NCI-H1105 (cell line): Measurements from ENCODE around the gene CNDP2.
"Not testable (repeated sequence)": the region's sequence is repeated elsewhere in the genome, so short reads cannot be mapped to it uniquely, and the experiment has no call there.

Experiments used
- DNase-seq: peaks from one replicate; lab custom pipeline; 2025; lab: John Stamatoyannopoulos, UW

Gene CNDP2

DNA sequence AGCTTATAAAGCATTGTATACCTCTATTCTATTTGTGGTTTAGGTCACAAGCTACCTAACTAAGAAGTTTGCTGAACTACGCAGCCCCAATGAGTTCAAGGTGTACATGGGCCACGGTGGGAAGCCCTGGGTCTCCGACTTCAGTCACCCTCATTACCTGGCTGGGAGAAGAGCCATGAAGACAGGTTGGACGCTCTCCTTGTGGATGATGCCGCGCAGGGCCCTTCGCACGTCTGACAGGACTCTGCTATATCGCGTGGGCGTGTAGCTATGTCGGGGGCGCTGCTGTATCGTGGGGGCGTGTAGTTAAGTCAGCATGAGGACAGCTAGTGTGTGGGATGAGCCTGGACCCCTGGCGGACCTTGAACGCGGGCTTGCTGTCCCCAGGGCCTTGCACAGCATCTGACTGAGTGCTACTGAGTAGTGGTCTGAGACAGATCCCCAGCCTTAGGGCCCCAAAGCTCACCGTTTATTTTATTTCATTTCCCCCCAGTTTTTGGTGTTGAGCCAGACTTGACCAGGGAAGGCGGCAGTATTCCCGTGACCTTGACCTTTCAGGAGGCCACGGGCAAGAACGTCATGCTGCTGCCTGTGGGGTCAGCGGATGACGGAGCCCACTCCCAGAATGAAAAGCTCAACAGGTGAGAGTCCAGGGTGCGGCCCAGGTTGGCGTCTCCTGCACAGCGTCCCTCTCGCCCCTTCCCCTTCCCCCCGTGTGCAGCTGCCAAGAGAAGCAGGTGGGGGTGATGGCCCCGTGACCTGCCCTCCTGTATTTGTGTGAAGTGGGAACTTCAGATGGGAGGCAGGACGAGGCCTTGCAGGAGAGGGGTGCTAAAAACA, 22.5 kb downstream of the CNDP2 start:
- DNase-seq, result no peak

GRCh38 chr18:74519320-74520095, 23.3 kb downstream of the CNDP2 start:
- no peak for DNase-seq

- no peak for DNase-seq
Observed at GRCh38 chr18:74520096-74520833, 24.1 kb downstream of the CNDP2 start.

DNA sequence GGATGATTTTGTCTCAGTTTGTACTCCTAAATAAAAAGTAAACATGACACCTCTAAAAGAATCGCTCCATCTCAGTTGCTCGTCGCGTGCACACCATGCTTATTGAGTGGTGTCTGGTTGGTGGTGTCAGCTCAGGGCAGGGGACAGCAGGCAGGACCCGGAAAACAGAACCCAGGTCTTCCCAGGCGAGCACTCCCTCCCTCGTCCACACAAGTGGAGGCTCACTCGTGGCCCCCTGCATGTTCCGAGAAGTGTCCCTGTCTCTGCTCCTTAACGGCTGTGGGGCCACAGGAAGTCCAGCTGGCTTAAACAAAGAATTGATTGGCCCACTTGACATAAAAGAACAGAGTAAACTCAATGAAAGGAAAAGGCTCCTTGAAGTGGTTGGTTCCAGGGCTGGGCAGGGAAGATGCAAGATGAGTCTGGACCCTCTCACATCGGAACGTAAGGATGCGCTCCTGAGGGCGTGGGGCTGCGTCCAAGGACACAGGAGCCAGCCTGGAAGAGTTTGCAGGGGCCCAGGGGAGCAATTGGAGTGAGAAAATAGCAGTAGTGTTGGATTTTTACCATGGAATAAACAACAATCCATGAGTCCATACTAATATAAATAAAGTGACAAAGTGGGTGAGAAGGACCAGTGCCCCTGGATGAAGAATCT, 25.0 kb downstream of the CNDP2 start:
- DNase-seq, result no peak

DNA sequence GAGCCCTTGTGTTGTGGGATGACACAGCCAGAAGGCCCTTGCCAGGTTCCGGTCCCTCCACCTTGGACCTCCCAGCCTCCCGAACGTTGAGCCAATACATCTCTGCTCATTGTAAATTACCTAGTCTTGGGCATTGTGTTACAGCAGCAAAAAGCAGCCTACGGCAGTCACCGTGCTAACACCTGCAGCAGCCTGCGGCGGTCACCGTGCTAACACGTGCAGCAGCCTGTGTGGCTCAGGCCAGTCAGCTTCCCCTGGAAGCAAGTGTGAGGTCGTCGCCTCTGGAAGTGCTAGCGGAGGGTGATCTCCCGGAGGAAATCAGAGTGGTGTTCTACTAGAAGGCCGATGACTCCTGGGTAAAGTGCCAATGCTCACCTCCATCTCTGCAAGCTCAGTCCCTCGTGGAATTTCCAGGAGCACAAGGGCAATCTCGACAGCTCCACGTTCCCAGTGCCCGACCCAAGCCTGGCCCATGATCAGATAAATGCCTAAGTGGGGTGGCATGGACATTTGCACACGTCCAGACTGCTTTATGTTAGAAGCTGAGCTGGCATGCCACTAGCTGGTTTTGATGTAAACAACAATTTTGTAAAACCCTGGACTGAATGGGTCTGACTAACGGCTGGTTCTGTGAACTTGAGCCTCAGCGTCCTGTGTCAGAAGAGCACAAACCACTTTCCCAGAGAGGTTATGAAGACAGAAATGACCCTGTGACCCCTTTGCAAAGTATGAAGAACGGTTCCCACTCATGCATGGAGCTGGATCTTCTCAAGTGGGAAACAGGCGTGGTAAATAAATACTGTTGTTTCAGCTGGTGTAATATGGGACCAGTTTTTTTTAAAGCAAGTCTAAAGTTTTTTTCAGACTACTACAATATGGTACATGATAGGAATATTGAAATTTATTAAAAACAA, 26.7 kb downstream of the CNDP2 start:
- DNase-seq, result no peak

DNA sequence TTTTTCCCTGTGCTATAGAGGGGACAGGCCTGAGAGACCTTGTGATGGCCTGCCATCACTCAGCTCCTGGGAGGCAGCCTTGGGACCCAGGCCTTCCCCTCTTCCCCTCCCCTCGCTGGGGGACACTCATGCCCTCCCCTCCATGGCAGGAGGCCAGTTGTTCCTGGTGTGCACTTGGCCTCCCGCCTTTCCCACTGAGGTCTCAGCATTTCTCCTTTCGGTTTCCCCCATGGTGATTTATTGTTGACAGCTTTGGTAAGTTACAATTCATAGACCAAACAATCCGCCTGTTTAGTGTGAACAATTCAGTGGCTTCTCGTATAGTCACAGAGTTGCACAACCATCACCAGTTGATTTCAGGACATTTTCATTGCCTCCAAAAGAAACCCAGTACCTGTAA, 27.9 kb downstream of the CNDP2 start:
- DNase-seq, result peak; percentile 55

- not testable (repeated sequence) for DNase-seq
Observed at GRCh38 chr18:74524915-74525314, 28.8 kb downstream of the CNDP2 start.

- no peak for DNase-seq
Observed at GRCh38 chr18:74525741-74526140, 29.6 kb downstream of the CNDP2 start.

- no peak for DNase-seq
Observed at GRCh38 chr18:74526488-74526887, 30.3 kb downstream of the CNDP2 start.

- no peak for DNase-seq
Observed at GRCh38 chr18:74528478-74528877, 32.3 kb downstream of the CNDP2 start.

DNA sequence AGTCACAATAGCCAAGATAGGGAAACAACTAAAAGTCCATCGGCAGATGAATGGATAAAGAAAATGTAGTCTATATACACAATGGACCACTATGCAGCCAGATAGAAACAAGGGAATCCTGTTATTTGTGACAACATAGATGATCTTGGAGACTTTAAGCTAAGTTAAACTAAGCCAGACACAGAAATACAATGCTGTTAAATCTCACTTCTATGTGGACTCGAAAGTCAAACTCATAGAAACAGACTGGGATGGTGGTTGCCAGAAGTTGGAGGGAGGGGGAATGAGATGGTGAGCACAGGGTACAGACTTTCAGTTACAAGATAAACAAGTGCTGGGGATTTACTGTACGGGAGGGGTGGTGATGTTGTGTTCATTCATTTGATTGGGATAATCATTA, 32.8 kb downstream of the CNDP2 start:
- DNase-seq, result no peak

DNA sequence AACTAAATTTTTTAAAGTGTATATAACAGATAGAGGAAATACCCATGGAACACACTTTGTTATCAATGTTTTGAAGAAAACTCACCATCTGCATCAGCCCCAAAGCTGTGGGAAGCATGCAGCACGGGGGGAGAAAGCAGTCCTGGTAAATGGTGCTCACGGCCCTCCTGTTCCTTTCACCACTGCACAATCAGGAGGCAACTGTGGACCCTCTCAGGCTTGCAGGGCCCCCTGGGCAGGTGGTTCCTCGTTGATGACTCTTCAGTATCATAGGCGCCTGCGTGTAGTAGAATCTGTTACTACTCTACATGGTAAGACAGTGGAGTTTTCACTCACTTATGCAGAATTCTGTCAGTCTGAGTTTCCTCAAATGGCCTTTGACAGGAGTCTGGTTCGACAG, 33.2 kb downstream of the CNDP2 start:
- DNase-seq, result no peak

DNA sequence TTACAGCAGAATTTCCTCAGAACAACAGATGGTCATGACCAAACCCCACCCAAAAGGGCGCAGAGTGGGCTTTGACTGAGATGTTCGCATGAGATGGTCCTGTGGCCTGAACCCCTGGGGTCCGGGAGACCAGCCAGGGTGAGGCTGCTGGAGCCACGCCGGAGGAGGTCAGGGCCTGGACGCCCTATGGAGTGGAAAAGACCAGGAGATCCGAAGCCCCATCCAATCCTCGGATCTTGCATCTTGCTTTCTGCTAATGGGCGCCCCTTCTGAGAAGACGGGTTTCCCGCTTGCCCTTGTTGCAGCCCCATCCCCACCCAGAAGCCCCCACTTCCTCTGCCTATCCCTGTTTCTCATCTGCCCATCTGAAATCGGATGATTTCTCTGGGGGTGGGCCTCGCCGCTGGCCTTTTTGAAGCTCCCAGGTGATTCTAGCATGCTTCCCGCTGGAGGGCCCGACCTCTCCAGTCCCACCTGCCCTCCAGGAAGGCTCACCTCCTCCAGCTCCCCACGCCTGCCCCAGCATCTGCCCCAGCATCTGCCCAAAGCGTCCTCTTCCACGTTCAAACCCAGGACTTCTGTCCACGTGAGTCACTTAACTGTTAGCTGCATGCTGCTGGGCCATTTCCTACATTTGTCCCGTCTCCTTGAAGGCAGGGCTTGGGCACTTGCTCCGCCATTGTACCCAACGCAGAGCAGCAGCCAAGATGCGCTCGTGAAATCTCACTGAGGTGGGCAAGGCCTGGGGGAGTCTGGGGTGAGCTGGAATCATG, 33.8 kb downstream of the CNDP2 start:
- no peak for DNase-seq

GRCh38 chr18:74530584-74530862, 34.4 kb downstream of the CNDP2 start:
- no peak for DNase-seq

DNA sequence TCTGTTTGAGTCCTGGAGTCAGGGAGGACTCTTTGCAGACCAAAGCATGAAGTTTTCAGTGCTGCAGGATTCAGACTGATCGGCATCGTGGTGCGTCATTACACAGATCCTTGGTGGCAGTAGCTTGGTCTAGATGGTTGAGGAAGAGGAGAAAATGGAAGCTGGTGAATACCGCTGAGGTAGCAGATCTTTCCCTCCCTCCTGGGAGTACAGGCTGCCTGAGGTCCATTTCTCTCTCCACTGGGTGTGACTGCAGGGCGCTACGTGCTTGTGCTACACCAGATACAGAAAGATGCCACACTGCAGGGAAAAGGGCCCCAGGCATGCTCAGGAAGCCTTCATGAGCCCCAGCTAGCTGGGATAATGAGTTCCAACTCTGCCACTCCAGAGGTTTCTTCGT, 34.9 kb downstream of the CNDP2 start:
- DNase-seq, result no peak

- DNase-seq, result no peak
Observed at GRCh38 chr18:74532511-74533025, 36.4 kb downstream of the CNDP2 start.

GRCh38 chr18:74533666-74534065, 37.5 kb downstream of the CNDP2 start:
- no peak for DNase-seq

- DNase-seq, result no peak
Observed at GRCh38 chr18:74534150-74534969, 38.2 kb downstream of the CNDP2 start, which contains the start of gene CNDP1. CNDP1 (plus strand) TSS chr18:74534500; CDS start chr18:74534668, 168 bp downstream.

- no peak for DNase-seq
Observed at GRCh38 chr18:74534981-74535649, 39.0 kb downstream of the CNDP2 start.
